Measurements from ENCODE around the gene TUFM.
A peak's percentile ranks its signal among the peaks of the same experiment; 100 is the strongest.
"Not testable (repeated sequence)": the region's sequence is repeated elsewhere in the genome, so short reads cannot be mapped to it uniquely, and the experiment has no call there.

Gene TUFM

DNA sequence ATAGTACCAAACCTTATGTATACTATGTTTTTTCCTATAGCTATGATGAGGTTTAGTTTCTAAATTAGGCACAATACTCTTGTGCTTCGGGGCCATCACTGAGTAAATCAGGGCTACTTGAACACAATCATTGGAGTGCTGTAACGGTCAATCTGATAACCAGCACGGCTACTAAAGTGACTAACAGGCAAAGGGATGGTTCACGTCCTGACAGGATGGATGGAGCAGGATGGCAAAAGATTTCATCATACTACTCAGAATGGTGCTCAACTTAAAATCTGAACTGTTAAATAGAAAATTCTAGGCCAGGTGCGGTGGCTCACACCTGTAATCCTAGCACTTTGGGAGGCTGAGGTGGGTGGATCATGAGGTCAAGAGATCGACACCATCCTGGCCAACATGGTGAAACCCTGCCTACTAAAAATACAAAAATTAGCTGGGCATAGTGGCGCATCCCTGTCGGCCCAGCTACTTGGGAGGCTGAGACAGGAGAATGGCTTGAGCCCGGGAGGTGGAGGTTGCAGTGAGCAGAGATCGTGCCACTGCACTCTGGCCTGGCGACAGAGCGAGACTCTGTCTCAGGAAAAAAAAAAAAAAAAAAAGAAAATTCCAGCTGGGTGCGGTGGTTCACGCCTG is 7.0 kb downstream of the TUFM start:
- DNase-seq (ENCODE audit: low read depth in 4 of 4, low spot score in 1 of 4), result no peak

DNA sequence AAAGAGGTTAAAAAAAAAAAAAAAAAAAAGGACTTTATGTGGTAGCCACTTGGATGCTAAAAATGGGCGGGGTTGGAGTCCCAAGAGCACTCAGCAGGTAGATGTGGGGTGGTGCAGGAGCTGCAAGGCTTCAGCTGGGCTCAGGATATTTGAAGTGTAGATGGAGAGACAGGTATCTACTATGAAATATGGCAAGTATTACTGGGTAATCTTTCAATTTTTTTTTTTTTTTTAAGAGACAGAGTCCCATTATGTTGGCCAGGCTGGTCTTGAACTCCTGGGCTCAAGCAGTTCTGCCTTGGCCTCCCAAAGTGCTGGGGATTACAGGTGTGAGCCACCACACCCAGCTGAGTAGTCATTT is 7.6 kb downstream of the TUFM start:
- no peak for DNase-seq (ENCODE audit: low read depth in 4 of 4, low spot score in 1 of 4)

DNA sequence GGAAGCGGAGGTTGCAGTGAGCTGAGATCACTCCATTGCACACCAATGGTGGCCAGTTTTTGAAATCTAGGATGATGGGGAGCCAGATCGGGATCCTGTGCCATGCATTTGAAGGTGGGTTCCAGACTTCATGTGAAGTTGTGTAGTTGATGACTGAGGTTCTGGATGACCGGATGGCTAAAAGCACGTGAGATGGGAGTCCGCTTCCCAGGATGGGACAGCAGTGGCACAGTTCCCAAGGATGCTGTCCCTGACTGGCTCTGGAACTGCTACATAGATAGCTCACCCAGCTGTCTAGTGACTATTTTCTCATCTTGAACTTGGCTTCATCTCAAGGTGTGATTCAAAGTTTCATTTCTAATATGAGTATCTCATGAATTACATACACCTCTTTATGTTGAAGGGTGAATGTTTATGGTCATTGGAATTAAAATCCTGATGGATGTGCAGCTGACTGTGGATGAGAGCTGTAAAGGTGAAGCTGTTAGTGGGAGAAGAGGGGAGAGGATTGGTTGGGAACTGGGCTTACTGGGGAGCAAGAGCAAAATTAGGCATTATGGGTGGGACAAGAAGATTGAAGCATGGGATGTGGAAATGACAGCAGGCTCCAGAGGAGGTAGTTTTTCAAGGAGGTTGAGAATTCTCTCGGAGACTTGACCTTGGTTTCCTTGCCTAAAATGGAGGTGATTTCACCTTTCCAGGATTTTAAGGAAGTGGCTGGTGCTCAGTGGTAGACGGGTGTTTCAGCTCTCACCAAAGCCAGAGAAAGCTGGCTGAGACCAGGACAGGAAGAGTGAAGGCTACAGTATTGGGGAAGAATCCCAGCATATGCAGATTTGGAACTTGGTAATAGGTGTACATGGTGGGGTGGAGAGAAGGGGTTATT is 8.2 kb downstream of the TUFM start:
- DNase-seq (ENCODE audit: low read depth in 4 of 4, low spot score in 1 of 4), result no peak

DNA sequence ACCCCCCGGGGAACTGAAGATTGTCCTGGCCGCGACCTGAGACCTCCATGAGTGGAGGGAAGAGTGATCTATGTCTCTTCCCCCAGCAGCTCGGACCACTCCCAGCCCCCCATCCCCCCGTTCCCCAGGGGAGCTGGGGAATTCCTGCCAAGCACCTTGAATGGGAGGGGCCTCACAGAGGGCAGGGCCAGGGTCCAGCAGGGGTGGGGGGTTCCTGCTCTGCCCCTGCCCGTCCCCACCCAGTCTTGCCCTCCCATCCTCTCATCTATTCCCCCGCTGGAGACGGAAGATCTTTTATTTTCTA is 9.4 kb downstream of the TUFM start:
- no peak for DNase-seq (ENCODE audit: low read depth in 4 of 4, low spot score in 1 of 4)

DNA sequence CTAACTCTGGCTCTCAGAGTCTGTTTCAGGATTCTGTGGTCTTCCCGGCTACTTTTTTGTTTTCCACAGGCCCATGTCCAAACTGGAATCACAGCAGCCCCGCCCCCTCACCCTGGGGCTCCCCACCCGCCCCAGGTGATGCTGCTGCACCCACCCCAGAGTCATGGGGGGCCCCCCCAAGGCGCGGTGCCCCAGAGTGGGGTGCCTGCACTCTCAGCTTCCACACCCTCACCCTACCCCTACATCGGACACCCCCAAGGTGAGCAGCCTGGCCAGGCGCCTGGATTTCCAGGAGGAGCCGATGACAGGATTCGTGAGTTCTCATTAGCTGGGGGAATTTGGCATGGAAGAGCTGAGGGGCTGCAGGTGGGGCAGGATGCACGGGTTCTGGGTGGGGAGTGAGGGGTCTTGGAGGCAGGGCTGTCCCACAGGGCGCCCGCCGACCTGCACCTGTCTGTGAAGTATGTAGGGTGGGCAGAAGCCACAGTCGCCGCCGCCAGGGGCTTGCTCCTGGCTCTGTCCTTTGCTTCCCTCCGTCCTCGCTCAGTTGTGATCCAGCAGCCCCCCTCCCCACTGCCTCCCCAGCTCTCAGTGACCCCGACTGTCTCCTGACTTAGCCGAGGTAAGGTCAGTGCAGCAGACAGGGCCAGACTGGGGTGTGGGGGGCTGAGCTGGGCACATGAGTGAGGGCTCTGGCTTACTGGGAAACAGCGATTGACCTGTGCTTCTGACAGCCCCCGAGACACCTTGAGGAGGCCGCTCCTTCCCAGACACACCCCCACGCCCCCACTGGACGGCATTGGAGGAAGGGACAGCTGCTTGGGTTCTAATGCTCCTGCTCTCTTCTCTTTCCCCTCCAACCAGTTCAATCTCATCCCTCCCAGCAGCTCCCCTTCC is 10.0 kb downstream of the TUFM start:
- no peak for DNase-seq (ENCODE audit: low read depth in 4 of 4, low spot score in 1 of 4)

DNA sequence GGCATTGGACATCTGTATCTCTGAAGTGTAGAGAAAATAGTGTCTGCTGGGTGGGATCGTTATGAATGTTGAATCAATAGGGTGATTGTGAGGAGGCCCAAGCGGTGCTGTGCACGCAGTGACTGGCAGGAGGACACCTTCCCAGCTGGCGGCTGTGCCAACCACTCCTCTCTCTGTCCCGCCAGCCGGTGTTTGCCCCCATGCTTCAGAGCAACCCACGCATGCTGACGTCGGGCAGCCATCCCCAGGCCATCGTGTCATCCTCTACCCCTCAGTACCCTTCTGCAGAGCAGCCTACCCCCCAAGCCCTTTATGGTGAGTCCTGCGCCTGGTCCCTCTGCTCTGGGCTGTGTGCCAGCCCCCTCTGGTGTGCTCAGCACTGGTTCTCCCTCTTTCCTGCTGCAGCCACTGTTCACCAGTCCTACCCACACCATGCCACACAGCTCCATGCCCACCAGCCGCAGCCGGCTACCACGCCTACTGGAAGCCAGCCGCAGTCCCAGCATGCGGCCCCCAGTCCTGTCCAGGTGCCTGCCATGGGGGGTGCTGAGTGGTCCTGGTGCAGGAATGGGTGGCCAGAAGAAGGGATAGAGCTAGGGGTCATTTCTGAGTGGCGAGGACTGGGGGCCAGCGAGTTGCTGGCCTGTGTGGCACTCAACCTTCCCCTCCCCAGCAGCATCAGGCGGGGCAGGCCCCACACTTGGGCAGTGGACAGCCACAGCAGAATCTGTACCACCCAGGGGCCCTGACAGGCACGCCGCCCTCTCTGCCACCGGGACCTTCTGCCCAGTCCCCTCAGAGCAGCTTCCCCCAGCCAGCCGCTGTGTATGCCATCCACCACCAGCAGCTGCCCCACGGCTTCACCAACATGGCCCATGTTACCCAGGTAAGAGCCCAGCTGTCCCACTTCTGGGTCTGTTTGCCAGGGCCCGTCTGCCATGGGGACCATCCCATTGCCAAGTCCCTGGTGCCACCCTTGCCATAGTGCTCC is 11.0 kb downstream of the TUFM start:
- no peak for DNase-seq (ENCODE audit: low read depth in 4 of 4, low spot score in 1 of 4)

DNA sequence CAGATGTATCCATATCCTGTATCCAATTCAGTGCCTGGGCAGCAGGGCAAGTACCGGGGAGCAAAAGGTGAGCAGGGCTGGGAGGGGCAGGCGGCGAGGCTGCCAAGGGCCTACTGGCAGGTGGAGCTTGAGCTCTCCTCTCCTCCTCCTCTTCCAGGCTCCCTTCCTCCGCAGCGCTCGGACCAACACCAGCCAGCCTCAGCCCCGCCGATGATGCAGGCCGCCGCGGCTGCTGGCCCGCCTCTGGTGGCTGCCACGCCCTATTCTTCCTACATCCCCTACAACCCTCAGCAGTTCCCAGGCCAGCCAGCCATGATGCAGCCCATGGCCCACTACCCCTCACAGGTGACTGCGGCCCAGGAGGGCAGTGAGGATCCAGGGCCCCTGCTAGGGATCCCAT is 11.8 kb downstream of the TUFM start:
- no peak for DNase-seq (ENCODE audit: low read depth in 4 of 4, low spot score in 1 of 4)

DNA sequence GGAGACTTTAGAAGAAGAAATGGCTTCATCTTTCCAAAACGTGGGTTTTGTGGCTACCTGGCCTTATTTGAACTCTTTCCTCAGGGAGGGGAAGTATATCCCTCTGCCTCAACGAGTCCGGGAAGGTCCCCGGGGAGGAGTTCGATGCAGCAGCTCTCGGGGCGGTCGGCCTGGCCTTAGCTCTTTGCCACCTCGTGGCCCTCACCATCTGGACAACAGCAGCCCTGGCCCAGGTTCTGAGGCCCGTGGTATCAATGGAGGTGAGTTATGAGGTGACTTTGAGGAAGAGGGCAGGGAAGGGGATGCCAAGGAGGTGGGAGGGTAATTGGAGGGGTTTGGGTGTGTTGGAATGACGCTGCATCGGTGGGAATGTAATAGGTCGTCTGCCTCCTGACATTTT is 15.6 kb downstream of the TUFM start:
- DNase-seq (ENCODE audit: low read depth in 4 of 4, low spot score in 1 of 4), result no peak

DNA sequence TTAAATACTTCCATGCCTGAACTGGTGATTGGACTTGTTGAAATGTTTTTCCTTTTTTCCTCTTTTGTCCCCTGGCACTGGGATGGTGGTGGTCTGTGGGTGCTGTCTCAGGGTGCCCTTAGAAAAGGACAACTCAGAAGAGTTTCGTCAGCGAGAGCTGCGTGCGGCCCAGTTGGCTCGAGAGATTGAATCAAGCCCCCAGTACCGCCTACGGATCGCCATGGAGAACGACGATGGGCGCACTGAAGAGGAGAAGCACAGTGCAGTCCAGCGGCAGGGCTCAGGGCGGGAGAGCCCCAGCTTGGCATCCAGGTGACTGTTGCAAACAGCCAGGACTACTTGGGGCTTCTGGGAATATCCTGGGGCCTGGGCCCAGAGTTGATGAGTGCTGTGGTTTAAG is 16.4 kb downstream of the TUFM start:
- DNase-seq (ENCODE audit: low read depth in 4 of 4, low spot score in 1 of 4), result no peak

DNA sequence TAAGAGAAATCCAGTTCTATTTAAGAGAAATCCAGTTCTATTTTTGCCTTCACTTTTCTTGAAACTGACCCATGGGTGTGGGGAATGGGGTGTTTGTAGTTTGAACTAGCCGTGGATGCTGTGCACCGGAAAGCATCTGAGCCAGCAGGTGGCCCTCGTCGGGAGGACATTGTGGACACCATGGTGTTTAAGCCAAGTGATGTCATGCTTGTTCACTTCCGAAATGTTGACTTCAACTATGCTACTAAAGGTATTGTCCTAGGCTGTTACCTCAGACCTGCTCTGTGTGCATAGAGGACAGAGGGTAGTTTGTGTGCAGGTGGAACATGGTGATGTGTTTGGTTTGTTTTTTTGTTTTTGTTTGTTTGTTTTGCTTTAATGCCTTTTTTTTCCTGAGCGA is 20.0 kb downstream of the TUFM start:
- no peak for DNase-seq (ENCODE audit: low read depth in 4 of 4, low spot score in 1 of 4)

DNA sequence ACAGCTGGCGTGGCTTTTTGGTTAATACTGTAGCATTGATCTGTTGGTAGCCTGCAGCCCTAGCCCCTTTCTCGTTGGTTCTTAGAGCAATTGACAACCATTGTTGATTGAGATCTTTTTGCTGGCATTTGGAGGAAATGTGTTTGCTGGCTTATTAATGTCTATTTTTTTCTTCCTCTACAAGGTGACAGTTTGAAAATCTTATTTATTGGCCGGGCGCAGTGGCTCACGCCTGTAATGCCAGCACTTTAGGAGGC is 21.5 kb downstream of the TUFM start:
- no peak for DNase-seq (ENCODE audit: low read depth in 4 of 4, low spot score in 1 of 4)

DNA sequence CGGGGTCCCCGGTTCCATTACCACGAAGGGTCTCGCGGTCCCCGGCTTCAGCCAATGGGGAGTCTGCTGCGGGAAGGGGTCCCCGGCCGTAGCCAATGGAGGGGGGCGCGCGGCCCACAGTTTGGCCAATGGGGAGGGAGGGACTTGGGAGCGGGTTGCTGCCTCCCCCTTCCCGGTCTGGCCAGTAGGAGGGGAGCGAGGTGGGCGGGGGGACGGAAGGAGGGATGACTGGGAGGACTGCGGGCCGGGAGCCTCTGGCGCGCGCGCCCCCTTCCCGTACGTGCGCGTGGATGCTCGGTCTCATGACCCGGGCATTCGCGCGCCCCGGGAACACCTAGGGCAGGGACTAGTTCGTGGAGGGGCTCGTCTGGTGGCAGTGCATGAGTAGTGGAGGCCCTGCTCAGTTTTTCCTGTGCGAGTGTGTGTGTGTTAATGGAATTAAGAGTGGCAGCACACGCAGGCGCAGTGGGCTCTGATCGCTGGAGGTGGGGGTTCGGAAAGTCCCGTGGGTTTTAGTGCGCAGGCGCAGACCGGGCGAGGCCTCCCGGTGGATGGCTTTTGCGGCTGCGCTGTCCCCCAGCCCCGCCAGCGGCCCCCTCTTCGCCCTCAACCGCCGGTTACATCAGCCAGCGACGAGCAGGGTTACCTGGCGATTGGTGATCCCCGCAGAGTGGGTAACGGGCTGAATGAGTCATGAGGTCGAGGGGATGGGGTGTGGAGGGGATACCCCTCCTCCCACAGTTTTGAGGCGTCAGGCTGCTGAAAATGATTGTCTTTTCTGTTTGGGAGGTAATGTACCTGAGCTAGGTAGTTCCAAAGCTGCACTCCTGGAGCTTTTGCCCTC is 22.1 kb downstream of the TUFM start:
- peak; percentile 88 to 97 (median 94) for DNase-seq (ENCODE audit: low read depth in 4 of 4, low spot score in 1 of 4)

DNA sequence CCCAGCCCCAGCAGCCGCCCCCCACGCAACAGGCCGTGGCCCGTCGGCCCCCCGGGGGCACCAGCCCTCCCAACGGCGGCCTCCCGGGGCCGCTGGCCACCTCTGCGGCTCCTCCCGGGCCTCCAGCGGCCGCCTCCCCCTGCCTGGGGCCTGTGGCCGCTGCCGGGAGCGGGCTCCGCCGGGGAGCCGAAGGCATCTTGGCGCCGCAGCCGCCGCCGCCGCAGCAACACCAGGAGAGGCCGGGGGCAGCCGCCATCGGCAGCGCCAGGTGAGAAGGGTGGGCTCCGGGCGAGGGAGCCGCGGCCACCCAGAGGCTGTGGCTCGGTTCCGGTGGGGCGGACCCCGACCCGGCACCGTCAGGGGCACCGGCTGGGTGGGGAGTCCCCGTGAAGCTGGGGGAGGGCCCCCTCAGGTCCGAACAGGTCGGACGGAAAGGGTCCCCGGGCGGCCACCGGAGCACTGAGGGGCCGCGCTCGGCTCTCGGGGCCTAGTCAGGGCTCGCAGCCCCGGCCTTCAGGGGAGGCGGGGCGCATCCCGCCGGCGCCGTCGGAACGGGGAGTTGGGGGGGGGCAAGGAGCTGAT is 22.8 kb downstream of the TUFM start:
- no peak for DNase-seq (ENCODE audit: low read depth in 4 of 4, low spot score in 1 of 4)

DNA sequence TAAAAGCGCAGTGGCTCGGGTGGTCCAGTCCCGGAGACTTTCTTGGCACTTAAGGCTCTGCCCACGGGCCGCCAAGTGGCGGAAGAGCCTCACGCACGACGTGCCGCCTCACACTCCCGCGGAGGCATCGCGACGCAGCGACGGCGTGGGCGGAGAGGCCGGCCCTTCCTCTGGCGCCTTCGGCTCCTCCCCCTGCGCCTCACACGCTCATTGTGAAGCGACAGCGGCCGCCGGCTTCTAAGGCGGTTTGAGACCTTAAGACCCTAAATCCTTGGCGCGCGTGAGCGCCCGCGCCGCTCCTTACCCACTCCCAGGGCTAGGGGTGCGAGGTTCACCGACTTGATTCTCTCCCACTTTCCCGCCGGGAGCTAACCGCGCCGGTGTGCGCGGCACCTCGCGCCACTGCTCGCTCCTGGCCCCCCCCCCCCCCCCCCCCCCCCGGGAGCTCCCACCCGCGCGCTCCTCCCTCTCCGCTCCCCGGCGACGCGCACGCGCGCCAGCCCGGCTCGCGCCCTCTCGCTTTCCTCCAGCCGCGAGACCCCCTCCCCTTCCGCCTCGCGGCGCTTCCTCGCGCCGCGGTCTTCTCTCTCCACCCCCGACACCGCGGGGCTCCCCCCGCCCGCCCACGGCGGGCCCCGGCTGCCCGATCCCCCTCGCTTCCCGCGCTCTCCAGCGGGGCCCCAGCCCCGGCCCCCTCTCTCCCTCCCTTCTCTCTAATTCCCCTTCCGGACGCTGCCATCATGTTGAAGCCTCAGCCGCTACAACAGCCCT is 23.4 kb downstream of the TUFM start, which contains the start of gene ATXN2L:
TSS of gene ATXN2L (plus strand) at position 480 of the 771 bp plus-strand sequence. CDS start at position 741, 261 bp downstream.
- peak; percentile 93 to 95 (median 94) for DNase-seq (ENCODE audit: low read depth in 4 of 4, low spot score in 1 of 4)

DNA sequence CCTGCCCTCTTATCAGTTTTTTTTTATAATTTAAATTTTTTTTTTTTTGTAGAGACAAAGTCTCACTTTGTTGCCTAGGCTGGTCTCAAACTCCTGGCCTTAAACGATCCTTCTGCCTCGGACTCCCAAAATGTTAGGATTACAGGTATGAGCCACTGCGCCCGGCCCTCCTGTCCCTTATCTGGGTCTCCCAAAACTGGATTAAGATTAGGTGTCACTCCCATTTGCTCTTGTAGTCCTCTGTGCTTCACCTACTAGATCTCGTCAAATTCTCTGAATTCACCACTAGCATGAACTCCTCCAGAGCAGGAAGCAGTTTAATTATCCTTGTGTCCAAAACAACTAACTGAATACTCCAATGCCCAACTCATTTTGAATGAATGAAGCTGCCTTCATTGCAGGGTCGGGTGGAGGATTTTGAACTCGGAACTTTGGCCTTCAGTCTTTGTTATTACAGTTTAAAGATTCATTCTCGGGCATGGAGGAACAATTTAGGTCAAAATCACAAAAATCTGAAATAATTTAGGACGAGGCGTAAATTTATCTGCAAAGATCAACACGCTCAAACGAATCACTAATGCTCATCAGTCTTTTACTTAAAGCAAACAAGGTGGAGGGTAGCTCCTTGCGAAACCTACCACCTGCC is 24.2 kb downstream of the TUFM start:
- DNase-seq (ENCODE audit: low read depth in 4 of 4, low spot score in 1 of 4), result no peak

DNA sequence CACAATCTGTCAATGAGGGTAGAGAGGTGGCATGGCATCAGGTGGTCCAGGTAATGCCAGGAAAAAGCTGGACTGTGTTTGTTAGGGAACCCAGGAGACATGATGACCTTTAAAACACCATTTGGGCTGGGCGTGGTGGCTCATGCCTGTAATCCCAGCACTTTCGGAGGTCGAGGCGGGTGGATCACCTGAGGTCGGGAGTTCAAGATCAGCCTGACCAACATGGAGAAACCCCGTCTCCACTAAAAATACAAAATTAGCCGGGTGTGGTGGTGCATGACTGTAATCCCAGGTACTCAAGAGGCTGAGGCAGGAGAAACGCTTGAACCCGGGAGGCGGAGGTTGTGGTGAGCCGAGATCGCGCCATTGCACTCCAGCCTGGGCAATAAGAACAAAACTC is 25.6 kb downstream of the TUFM start:
- DNase-seq (ENCODE audit: low read depth in 4 of 4, low spot score in 1 of 4), result not testable (repeated sequence)

DNA sequence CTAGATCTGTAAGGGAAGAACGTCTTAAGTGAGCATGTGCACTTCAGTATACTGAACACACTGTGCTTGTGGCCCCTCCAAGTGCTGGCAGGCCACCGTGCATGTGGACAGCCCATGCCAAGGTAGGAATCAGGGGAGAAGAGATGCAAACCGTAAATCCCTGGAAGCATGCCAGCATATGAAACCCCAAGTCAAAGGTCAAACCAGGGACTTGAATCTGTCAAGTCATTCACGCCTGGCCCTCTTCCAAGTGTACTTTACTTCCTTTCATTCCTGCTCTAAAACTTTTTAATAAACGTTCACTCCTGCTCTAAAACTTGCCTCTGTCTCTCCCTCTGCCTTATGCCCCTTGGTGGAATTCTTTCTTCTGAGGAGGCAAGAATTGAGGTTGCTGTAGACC is 26.1 kb downstream of the TUFM start:
- no peak for DNase-seq (ENCODE audit: low read depth in 4 of 4, low spot score in 1 of 4)

DNA sequence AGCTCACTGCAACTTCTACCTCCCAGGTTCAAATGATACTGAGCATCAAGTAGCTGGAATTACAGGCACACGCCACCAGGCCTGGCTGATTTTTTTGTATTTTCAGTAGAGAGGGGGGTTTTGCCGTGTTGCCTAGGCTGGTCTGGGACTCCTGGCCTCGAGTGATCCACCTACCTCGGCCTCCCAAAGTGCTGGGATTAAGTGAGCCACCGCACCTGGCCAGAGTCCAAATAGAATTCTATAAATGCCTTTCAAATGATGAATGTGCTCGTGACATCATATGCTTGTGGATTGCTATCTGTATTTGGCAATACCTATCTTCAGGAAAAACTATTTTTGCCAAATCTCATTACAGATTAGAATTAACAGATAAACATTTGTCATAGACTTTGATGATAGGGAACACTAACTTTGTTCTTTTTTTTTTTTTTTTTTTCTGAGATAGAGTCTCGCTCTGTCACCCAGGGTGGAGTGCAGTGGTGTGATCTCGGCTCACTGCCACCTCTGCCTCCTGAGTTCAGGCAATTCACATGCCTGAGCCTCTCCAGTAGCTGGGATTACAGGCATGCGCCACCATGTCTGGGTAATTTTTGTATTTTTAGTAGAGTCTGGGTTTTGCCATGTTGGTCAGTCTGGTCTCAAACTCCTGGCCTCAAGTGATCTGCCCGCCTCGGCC is 38.6 kb downstream of the TUFM start:
- not testable (repeated sequence) for DNase-seq (ENCODE audit: low read depth in 4 of 4, low spot score in 1 of 4)
